Measurements from ENCODE around the gene ABHD14A. TPM values are rescaled to one million over a fixed set of nuclear protein-coding genes. Genes with fewer than 3 reads are reported as not detected.

The ABHD14A gene
- total RNA-seq, 2 donors from 2014 or later: 6.1 to 8.6 TPM

GRCh38 chr3:51967384-51968169 lies 7.3 kb upstream of the ABHD14A start, which contains the start of gene PCBP4:
PCBP4 (minus strand) TSS chr3:51967454; CDS start chr3:51961240, 6,214 bp downstream.
- peak; percentile 63 to 67 for DNase-seq
- ATAC-seq: peak; percentile 69
- intact Hi-C loops (cut with DNase I, micrococcal nuclease): no loop called here

- ATAC-seq: peak; percentile 15
- intact Hi-C loops (cut with DNase I, micrococcal nuclease): no loop called here
- DNase-seq: peak in 1 of 2 donors; percentile 48
These were observed 6.6 kb upstream of the ABHD14A start for GRCh38 chr3:51968170-51968775.

GRCh38 chr3:51968883-51969678 lies 5.8 kb upstream of the ABHD14A start:
- ATAC-seq: no peak
- DNase-seq: no peak
- intact Hi-C loops (cut with DNase I, micrococcal nuclease): no loop called here

GRCh38 chr3:51969841-51970240 lies 5.0 kb upstream of the ABHD14A start:
- intact Hi-C loops (cut with DNase I, micrococcal nuclease): no loop called here
- ATAC-seq: no peak
- no peak for DNase-seq

DNA sequence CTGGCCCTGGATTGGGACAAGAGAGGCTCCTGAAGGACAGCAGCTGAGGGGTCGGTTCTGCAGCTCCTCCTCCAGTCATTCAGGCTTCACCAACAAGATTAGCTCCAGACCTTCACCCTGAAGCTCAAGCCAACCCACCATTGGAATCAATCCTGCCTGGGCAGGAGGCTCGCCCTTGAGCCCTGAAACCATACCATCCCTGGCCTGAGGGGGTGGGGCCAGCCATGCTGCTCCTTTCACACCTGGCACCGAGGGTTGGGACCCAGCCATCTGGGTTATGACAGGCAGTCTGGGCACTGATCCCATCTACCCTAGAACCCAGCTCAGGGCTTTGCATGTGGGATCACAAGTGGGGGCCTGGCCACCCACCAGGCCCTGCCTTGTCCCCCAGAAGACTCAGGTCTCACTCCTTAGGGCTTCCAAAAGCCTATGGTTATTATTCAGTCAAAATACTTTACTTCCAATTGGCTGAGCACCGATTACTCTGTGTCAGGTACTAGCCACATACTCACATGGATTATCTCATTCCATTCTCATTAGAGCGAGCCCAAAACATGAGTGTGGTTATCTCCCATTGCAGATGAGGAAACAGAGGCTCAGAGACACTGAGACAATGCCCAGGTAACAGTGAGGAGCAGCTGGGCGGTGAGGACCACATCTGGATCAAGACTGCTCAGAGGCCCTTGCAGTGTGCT lies 4.1 kb upstream of the ABHD14A start:
- intact Hi-C loops (cut with DNase I, micrococcal nuclease): no loop called here
- peak in 1 of 2 donors; percentile 57 for DNase-seq
- no peak for ATAC-seq

- ATAC-seq (no peak), DNase-seq (no peak)
- intact Hi-C loops (cut with DNase I, micrococcal nuclease): no loop called here
These were observed 3.5 kb upstream of the ABHD14A start for GRCh38 chr3:51971350-51971749.

- intact Hi-C loops (cut with DNase I, micrococcal nuclease): no loop called here
- ATAC-seq (peak; percentile 27), DNase-seq (peak; percentile 56 to 64)
These were observed 444 bp upstream of the ABHD14A start for GRCh38 chr3:51974277-51974962.

GRCh38 chr3:51975852-51976549 lies 1.1 kb downstream of the ABHD14A start:
- peak; percentile 72 to 83 for DNase-seq
- ATAC-seq: no peak
- intact Hi-C loops (cut with DNase I, micrococcal nuclease): no loop called here

DNA sequence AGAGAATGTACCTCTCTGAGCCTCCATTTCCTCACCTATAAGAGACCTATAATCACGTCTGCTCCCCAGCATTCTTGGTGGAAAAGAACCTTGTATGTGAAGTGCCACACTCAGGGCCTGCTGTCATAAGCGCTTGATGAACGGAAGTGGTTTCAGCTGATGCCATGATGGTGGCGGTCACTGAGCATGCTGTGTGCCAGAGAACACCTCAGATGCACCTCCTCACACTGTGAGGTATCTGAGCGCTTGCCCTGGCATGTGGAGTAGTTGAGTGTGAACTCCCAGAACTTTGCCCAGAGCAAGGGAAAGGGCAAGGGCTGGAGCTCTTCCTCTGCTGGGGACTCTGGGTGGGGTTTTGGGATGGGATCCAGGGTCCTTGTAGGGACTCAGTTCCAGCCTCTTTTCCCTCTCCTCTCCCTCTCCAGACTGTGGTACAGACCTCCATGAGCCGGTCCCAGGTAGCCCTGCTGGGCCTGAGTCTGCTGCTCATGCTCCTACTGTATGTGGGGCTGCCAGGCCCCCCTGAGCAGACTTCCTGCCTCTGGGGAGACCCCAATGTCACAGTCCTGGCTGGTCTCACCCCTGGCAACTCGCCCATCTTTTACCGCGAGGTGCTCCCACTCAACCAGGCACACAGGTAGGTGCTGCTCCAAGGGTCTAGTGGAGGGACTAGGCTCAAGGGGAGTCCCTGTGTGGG lies 2.7 kb downstream of the ABHD14A start:
- DNase-seq (no peak), ATAC-seq (no peak)
- intact Hi-C loops (cut with DNase I, micrococcal nuclease): no loop called here

DNA sequence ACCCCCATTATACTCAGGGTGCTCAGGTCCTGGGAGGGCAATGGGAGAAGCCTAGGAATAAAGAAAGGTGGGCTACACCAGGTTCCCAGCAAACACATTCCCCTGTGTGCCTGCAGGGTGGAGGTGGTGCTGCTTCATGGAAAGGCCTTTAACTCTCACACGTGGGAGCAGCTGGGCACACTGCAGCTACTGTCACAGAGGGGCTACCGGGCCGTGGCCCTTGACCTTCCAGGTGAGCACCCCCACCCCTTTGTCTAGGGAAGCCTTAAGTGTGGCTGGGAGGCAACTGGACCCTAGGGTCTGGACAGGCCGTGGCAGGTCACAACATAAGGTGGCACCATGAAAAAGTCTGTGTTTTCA lies 3.3 kb downstream of the ABHD14A start:
- intact Hi-C loops (cut with DNase I, micrococcal nuclease): no loop called here
- DNase-seq (no peak), ATAC-seq (no peak)

DNA sequence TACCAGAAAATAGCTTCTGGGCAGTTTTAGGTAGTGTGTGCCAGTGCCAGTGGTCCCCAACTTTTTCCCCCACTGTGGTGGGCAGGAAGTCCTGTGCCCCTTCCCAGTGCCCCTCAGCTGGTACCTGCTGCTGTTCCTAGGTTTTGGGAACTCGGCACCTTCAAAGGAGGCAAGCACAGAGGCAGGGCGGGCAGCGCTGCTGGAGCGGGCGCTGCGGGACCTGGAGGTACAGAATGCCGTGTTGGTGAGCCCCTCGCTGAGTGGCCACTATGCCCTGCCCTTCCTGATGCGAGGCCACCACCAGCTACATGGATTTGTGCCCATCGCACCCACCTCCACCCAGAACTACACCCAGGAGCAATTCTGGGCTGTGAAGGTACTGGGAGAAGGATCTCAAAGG lies 5.4 kb downstream of the ABHD14A start:
- DNase-seq (no peak), ATAC-seq (no peak)
- intact Hi-C loops (cut with DNase I, micrococcal nuclease): no loop called here

- ATAC-seq (peak; percentile 69), DNase-seq (peak; percentile 80 to 85)
- intact Hi-C loops (cut with DNase I, micrococcal nuclease): no loop called here
These were observed 7.5 kb downstream of the ABHD14A start for GRCh38 chr3:51982352-51982837.

DNA sequence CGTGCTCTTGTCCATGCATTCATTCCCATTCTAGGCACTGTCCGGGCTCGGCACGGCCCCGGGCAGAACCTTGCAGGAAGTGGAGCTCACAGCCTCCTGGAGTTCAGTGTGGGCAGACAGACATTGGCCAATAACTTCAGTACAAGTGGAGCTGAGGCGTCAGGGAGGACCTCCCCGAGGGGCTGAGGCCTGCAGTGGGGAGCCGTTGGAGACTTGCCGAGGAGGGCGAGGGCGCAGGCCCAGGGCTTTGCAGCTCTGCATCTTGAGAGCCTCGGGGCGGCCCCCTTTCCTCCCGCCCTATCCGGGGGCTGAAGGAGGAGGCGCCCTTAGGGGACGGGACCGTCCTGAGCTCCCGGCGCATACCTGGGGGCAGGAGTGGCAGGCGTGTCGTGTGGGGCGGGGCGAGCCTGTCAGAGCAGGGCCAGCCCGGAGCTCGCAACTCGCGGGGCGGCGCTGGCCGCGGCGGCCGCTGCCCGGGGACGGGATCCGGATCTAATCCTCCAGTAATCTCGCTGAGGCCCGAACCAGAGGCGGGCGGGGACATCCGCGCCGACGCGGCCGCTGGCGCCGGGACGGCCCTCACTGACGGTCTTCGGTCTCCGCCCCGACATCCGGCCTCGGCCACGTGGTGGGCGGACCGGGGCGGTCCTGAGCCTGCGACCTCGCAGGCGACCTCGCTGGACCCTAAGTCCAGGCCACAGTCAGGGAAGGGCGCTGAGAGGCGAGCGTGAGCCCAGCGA lies 8.1 kb downstream of the ABHD14A start, which contains the start of gene ACY1:
Gene ACY1 (plus strand): TSS at position 698 of the 740 bp plus-strand sequence. CDS start 530 bp downstream, outside the sequence.
- DNase-seq (peak; percentile 91), ATAC-seq (peak; percentile 79)
- intact Hi-C loops (cut with DNase I, micrococcal nuclease): no loop called here

DNA sequence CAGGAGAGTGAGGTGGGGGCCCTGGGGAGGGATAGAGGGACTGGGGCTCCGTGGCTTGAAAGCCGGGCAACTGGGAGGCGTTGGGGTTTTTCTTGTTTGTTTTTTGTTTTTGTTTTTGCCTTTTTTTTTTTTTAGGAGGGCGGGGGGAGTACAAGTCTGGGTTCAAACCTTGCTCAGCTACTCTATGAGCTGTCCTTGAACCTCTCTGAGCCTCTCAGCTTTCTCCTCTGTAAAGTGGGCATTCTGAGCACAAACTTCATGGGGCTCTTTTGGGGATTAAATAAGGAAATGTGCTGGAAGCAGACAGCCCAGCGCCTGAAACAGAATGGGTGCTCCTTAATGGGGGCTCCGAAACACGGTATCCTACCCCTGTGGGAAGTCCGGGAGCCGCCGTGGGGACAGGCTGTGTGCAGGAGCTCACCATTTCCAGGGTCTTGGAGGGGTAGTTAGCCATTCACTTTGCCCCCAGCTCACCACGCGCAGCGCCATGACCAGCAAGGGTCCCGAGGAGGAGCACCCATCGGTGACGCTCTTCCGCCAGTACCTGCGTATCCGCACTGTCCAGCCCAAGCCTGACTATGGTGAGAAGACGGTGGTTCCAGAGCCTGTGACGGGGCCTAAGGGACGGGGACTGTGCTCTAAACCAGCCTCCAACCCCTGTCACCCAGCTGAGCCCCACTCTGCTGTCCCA lies 8.9 kb downstream of the ABHD14A start:
- no peak for DNase-seq
- intact Hi-C loops (cut with DNase I, micrococcal nuclease): no loop called here
- ATAC-seq: no peak

DNA sequence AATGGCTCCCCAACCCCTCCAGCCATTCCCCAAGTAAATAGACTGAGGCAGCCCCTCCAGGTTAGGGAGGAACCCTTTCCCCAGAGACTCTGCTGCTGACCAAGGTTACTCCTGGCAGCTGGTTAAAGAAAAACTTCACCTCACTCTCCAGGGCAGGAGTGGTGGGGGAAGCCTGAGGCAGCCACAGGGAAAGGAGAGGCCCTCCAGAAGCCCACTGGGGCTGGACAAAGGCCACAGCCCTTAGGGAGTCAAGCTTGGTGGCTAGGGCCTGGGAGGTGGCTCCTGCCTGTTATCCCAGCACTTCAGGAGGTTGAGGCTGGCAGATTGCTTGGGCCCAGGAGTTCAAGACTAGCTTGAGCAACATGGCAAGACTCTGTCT lies 9.4 kb downstream of the ABHD14A start:
- ATAC-seq (no peak), DNase-seq (no peak)
- intact Hi-C loops (cut with DNase I, micrococcal nuclease): no loop called here

DNA sequence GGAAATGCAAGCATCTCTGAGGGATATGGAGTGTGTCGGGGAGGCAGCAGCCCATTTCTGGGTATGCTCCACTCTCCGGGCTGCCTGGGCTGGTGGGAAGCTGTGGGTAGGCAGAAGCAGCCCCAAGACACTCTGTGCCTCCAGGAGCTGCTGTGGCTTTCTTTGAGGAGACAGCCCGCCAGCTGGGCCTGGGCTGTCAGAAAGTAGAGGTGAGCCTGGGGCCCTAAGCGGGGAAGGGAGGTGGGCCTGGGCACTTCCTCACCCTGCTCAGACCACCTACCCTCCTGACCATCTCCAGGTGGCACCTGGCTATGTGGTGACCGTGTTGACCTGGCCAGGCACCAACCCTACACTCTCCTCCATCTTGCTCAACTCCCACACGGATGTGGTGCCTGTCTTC lies 10.2 kb downstream of the ABHD14A start:
- intact Hi-C loops (cut with DNase I, micrococcal nuclease): no loop called here
- ATAC-seq (no peak), DNase-seq (no peak)

Data from left colon (tissue), 2 donors.